HFFc6 (cell line): Measurements from ENCODE around the gene USP54. TPM values are rescaled to one million over a fixed set of nuclear protein-coding genes. Genes with fewer than 3 reads are reported as not detected.
A peak's percentile ranks its signal among the peaks of the same experiment; 100 is the strongest.

Experiments
- DNase-seq: peaks from one replicate; pipeline ENCODE4 v3.0.0-alpha.2; 2018
- H3K27ac Mint-ChIP-seq: 2 replicates; pipeline ENCODE4 v1.8.0; 2020; ENCODE audit warnings: mild to moderate bottlenecking, mixed read lengths
- H3K27me3 Mint-ChIP-seq: 2 replicates; pipeline ENCODE4 v1.8.0; 2021; ENCODE audit warnings: mild to moderate bottlenecking, moderate library complexity, mixed read lengths; ENCODE audit not compliant: insufficient read depth
- H3K36me3 Mint-ChIP-seq: 2 replicates; pipeline ENCODE4 v1.8.0; 2021; ENCODE audit warnings: low read depth, mixed read lengths
- H3K4me1 Mint-ChIP-seq: 2 replicates; pipeline ENCODE4 v1.8.0; 2020; ENCODE audit warnings: low read depth, mixed read lengths
- H3K4me3 Mint-ChIP-seq: 2 replicates; pipeline ENCODE4 v1.8.0; 2020; ENCODE audit warnings: mild to moderate bottlenecking, moderate library complexity, mixed read lengths
- H3K9me3 Mint-ChIP-seq: 2 replicates; pipeline ENCODE4 v1.8.0; 2020; ENCODE audit warnings: mild to moderate bottlenecking, mixed read lengths
- total RNA-seq, 6 experiments: library from RNA; stranded (reverse); fragmentation: NEBNext Ultra II Directional; extraction: Animal tissue kit (Norgen Biotek cat#: 25700); gene quantifications; 2 replicates in 1 of 6; 3 replicates in 5 of 6; pipeline ENCODE4 v1.2.3, GENCODE V29; 2021
- TF ChIP-seq, protein P1 (sequence below): fragments of 200-600 bp; sonication (generic); IDR thresholded peaks from 2 replicates; pipeline ENCODE4 v1.5.0; 2021; ENCODE audit warnings: antibody characterized with exemption, mild to moderate bottlenecking

USP54 gene
- total RNA-seq, 6 experiments from 2014 or later = 9.1 to 12.9 (median 10.7) TPM

DNA sequence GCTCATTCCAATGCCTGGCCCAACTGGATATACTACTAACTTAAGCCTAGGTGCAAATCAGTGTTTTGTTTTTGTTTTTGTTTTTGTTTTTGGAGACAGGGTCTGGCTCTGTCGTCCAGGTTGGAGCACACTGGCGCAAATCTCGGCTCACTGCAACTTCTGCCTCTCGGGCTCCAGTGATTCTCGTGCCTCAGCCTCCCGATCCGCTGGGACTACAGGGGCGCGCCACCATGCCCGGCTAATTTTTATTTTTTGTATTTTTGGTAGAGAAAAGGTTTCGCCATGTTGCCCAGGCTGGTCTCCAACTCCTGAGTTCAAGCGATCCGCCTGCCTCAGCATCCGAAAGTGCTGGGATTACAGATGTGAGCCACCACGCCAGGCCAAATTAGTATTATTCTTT lies 96.9 kb downstream of the USP54 start:
- Mint-ChIP-seq H3K9me3 (no peaks in the 10 kb centered on the region; the same call in 1 of the 2 replicates), H3K4me1 (peaks cover 48% of the 10 kb centered on the region), H3K36me3 (peaks cover 23% of the 10 kb centered on the region), H3K27me3 (peaks cover 1% of the 10 kb centered on the region; the same call in 1 of the 2 replicates), H3K4me3 (peak overlapping the region; percentile 84), H3K27ac (peak overlapping the region; percentile 86)
- DNase-seq = no peak
- TF ChIP-seq, protein P1, sequence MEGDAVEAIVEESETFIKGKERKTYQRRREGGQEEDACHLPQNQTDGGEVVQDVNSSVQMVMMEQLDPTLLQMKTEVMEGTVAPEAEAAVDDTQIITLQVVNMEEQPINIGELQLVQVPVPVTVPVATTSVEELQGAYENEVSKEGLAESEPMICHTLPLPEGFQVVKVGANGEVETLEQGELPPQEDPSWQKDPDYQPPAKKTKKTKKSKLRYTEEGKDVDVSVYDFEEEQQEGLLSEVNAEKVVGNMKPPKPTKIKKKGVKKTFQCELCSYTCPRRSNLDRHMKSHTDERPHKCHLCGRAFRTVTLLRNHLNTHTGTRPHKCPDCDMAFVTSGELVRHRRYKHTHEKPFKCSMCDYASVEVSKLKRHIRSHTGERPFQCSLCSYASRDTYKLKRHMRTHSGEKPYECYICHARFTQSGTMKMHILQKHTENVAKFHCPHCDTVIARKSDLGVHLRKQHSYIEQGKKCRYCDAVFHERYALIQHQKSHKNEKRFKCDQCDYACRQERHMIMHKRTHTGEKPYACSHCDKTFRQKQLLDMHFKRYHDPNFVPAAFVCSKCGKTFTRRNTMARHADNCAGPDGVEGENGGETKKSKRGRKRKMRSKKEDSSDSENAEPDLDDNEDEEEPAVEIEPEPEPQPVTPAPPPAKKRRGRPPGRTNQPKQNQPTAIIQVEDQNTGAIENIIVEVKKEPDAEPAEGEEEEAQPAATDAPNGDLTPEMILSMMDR = no peak

GRCh38 chr10:73493781-73494180 lies 97.4 kb downstream of the USP54 start:
- Mint-ChIP-seq H3K27ac (peak overlapping the region; percentile 86), H3K36me3 (peaks cover 25% of the 10 kb centered on the region), H3K4me3 (peak overlapping the region; percentile 84), H3K4me1 (peaks cover 48% of the 10 kb centered on the region), H3K9me3 (no peaks in the 10 kb centered on the region; the same call in 1 of the 2 replicates), H3K27me3 (peaks cover 1% of the 10 kb centered on the region; the same call in 1 of the 2 replicates)
- DNase-seq = peak; percentile 56
- TF ChIP-seq, protein P1 = no peak

DNA sequence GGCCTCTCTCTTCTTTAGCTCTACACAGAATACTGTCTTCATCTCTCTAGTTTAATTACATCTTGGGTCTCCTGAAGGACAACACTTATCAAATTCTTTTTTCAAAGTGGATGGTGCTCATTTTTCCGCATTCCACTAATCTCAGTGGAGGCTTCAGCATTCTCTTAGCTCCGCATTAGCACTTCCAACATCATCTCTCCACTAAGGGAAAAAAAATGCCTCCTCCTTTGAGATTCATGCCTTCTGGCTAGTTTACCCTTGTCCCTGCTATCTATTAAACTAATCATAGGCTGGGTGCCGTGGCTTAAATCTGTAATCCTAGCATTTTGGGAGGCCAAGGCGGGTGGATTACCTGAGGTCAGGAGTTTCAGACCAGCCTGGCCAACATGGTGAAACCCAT lies 104.5 kb downstream of the USP54 start:
- no peak for DNase-seq
- peaks cover 19% of the 10 kb centered on the region for H3K36me3 Mint-ChIP-seq
- H3K4me1 Mint-ChIP-seq = peaks cover 5% of the 10 kb centered on the region
- no peaks in the 10 kb centered on the region; the same call in 1 of the 2 replicates for H3K27me3 Mint-ChIP-seq
- no peaks in the 10 kb centered on the region for H3K9me3 Mint-ChIP-seq
- TF ChIP-seq, protein P1 = no peak
- H3K4me3 Mint-ChIP-seq = no peak overlapping the region
- no peak overlapping the region for H3K27ac Mint-ChIP-seq

DNA sequence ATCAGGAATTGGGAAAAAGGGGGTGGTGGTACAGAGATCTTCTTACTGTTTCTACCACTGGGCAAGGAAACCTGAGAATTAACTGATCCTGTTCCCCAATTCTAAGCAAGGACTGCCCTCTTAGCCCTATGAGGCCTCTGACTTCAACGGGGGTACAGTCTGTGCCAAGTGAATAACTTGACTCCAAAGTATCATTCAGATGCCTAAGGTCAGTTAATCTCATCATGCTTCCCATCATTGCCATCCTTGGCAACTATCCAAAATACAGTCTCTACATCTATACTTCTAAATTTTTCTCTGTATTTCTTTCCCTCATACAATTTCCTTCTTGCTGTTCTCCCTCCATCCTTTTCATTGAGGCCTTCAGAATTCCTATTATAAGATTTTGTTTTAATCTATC lies 105.8 kb downstream of the USP54 start:
- Mint-ChIP-seq H3K27ac (no peak overlapping the region), H3K9me3 (no peaks in the 10 kb centered on the region), H3K4me1 (peaks cover 11% of the 10 kb centered on the region), H3K4me3 (no peak overlapping the region), H3K36me3 (peaks cover 19% of the 10 kb centered on the region), H3K27me3 (no peaks in the 10 kb centered on the region; the same call in 1 of the 2 replicates)
- DNase-seq = no peak
- TF ChIP-seq, protein P1 = no peak

GRCh38 chr10:73480158-73480557 lies 111.0 kb downstream of the USP54 start:
- Mint-ChIP-seq H3K27ac (no peak overlapping the region; the same call in 1 of the 2 replicates), H3K27me3 (no peaks in the 10 kb centered on the region), H3K36me3 (peaks cover 23% of the 10 kb centered on the region), H3K9me3 (no peaks in the 10 kb centered on the region), H3K4me1 (peaks cover 45% of the 10 kb centered on the region), H3K4me3 (no peak overlapping the region; the same call in 1 of the 2 replicates)
- DNase-seq = peak; percentile 46
- TF ChIP-seq, protein P1 = no peak
